CD14-positive monocyte (primary cell): Measurements from ENCODE around the gene CASR. TPM values are rescaled to one million over a fixed set of nuclear protein-coding genes. Genes with fewer than 3 reads are reported as not detected.
A peak's percentile ranks its signal among the peaks of the same experiment; 100 is the strongest.

Experiments used
- DNase-seq, 3 donors: peaks; one replicate each; pipeline ENCODE4 v3.0.0-alpha.2; 2011 to 2022
- H2AFZ ChIP-seq: 2 replicates; pipeline ENCODE4 v1.6.0; 2012; ENCODE audit warnings: mild to moderate bottlenecking, low read depth, low read length, inconsistent platforms; ENCODE audit not compliant: insufficient read depth, poor library complexity, severe bottlenecking
- H3K27ac ChIP-seq, 2 donors: 1 replicate in 1 of 2; 2 replicates in 1 of 2; pipeline ENCODE4 v1.5.1; 2012 to 2013; ENCODE audit warnings: low read length in 2 of 2, control low read depth in 1 of 2, inconsistent platforms in 1 of 2, low read depth in 1 of 2, mild to moderate bottlenecking in 1 of 2
- H3K27me3 ChIP-seq, 2 donors: one replicate each; pipeline versions ENCODE4 v1.6.0 to v1.6.1; 2011 to 2013; ENCODE audit warnings: low read length in 2 of 2; ENCODE audit not compliant: control insufficient read depth in 2 of 2, insufficient read depth in 2 of 2
- H3K36me3 ChIP-seq, 2 donors: replicated peaks in 1 of 2; 1 replicate in 1 of 2; 2 replicates in 1 of 2; pipeline versions ENCODE4 v1.5.1 to v1.6.1; 2012 to 2013; ENCODE audit warnings: low read length in 2 of 2, control low read depth in 1 of 2, inconsistent platforms in 1 of 2, mild to moderate bottlenecking in 1 of 2; ENCODE audit not compliant: insufficient read depth in 2 of 2, control insufficient read depth in 1 of 2
- H3K4me1 ChIP-seq, 2 donors: 1 replicate in 1 of 2; 2 replicates in 1 of 2; pipeline versions ENCODE4 v1.5.1 to v1.6.1; 2012 to 2013; ENCODE audit warnings: low read length in 2 of 2, control low read depth in 1 of 2, inconsistent platforms in 1 of 2, mild to moderate bottlenecking in 1 of 2, moderate library complexity in 1 of 2; ENCODE audit not compliant: insufficient read depth in 2 of 2, control insufficient read depth in 1 of 2
- H3K4me2 ChIP-seq: replicated peaks from 2 replicates; pipeline ENCODE3; 2012; ENCODE audit warnings: low read length, moderate library complexity, mild to moderate bottlenecking; ENCODE audit not compliant: poor library complexity, severe bottlenecking; ENCODE audit errors: extremely low read depth
- H3K4me3 ChIP-seq, 3 experiments: fragments of 200-600 bp in 1 of 3; sonication (generic) in 1 of 3; replicated peaks in 1 of 3; 1 replicate in 2 of 3; 2 replicates in 1 of 3; pipeline ENCODE4 v1.5.1; 2011 to 2013; ENCODE audit warnings: low read length in 3 of 3, mild to moderate bottlenecking in 3 of 3, control low read depth in 2 of 3, low read depth in 2 of 3, inconsistent platforms in 1 of 3, moderate library complexity in 1 of 3
- H3K79me2 ChIP-seq: 2 replicates; pipeline ENCODE4 v1.6.0; 2012; ENCODE audit warnings: mild to moderate bottlenecking, control low read depth, inconsistent platforms, low read length, moderate library complexity; ENCODE audit not compliant: insufficient read depth
- H3K9ac ChIP-seq: 2 replicates; pipeline ENCODE4 v1.6.0; 2017; ENCODE audit warnings: low read length, mild to moderate bottlenecking; ENCODE audit not compliant: insufficient read depth, poor library complexity, severe bottlenecking
- H3K9me3 ChIP-seq, 2 donors: replicated peaks in 1 of 2; 1 replicate in 1 of 2; 2 replicates in 1 of 2; pipeline versions ENCODE4 v1.5.1 to v1.6.1; 2012 to 2013; ENCODE audit warnings: low read length in 2 of 2, control low read depth in 1 of 2; ENCODE audit not compliant: control insufficient read depth in 1 of 2, insufficient read depth in 1 of 2
- H4K20me1 ChIP-seq: 2 replicates; pipeline ENCODE4 v1.6.0; 2012; ENCODE audit warnings: mild to moderate bottlenecking, low read length, control low read depth, moderate library complexity; ENCODE audit not compliant: insufficient read depth
- H3K27ac Mint-ChIP-seq, 7 donors: one replicate each; pipeline ENCODE4 v1.8.0; 2020; ENCODE audit warnings: mild to moderate bottlenecking in 7 of 7, mixed read lengths in 7 of 7, moderate library complexity in 6 of 7, inconsistent platforms in 2 of 7
- H3K27me3 Mint-ChIP-seq, 3 donors: one replicate each; pipeline ENCODE4 v1.8.0; 2021 to 2022; ENCODE audit warnings: low read depth in 3 of 3, mild to moderate bottlenecking in 3 of 3, mixed read lengths in 3 of 3, moderate library complexity in 3 of 3, inconsistent platforms in 1 of 3
- H3K36me3 Mint-ChIP-seq, 2 donors: one replicate each; pipeline ENCODE4 v1.8.0; 2020; ENCODE audit warnings: mixed read lengths in 2 of 2, inconsistent platforms in 1 of 2, mild to moderate bottlenecking in 1 of 2
- H3K4me1 Mint-ChIP-seq: one replicate; pipeline ENCODE4 v1.8.0; 2020; ENCODE audit warnings: mild to moderate bottlenecking, mixed read lengths
- H3K4me3 Mint-ChIP-seq, 2 donors: one replicate each; pipeline ENCODE4 v1.8.0; 2020; ENCODE audit warnings: mild to moderate bottlenecking in 2 of 2, mixed read lengths in 2 of 2, moderate library complexity in 1 of 2
- H3K9me3 Mint-ChIP-seq, 7 donors: one replicate each; pipeline ENCODE4 v1.8.0; 2020 to 2022; ENCODE audit warnings: mixed read lengths in 7 of 7, mild to moderate bottlenecking in 6 of 7, moderate library complexity in 6 of 7, inconsistent platforms in 2 of 7
- CTCF ChIP-seq: fragments of 200-600 bp; IDR thresholded peaks from one replicate; pipeline ENCODE4 v1.8.0; 2022; ENCODE audit warnings: antibody characterized with exemption, mild to moderate bottlenecking
- WGBS: methylation state at CpG from one replicate; pipeline ENCODE4 v1.1.5; 2013; ENCODE audit warnings: missing lambda C conversion rate; ENCODE audit not compliant: insufficient coverage; 5-methylcytosine and 5-hydroxymethylcytosine counted together
- intact Hi-C, 2 donors: fragments of 100-400 bp; cut with micrococcal nuclease; formaldehyde crosslinking; loops; one replicate each; pipeline versions ENCODE4 v1.15.0 to v1.15.1; 2023
- polyA plus RNA-seq, 3 donors: library from polyadenylated mRNA; depleted of rRNA in 1 of 3; unstranded in 2 of 3; stranded (reverse) in 1 of 3; fragments of 300-500 nt in 2 of 3; fragments of >200 nt in 1 of 3; fragmentation: Illumina TruSeq in 2 of 3; gene quantifications; 1 replicate in 2 of 3; 2 replicates in 1 of 3; pipeline ENCODE4 v1.2.3, GENCODE V29; 2012 to 2021

The CASR gene
- polyA plus RNA-seq, 3 donors: 0.01 TPM; not detected in 2

GRCh38 chr3:122301063-122301462 is 117.6 kb downstream of the CASR start:
- no peaks in the 10 kb centered on the region for H3K9me3 ChIP-seq
- peaks cover 9 to 35% of the 10 kb centered on the region in 2 donors for H3K4me1 ChIP-seq
- H3K27me3 ChIP-seq: no peaks in the 10 kb centered on the region
- no peak for TF ChIP-seq CTCF
- no peaks in the 10 kb centered on the region for H4K20me1 ChIP-seq
- no peak for DNase-seq
- peaks cover 21% of the 10 kb centered on the region for H3K4me1 Mint-ChIP-seq
- peak overlapping the region in 2 of 7 donors; percentile 42 to 61 for H3K27ac Mint-ChIP-seq
- no peak overlapping the region for H3K4me3 ChIP-seq
- no peaks in the 10 kb centered on the region for H3K36me3 Mint-ChIP-seq
- no peaks in the 10 kb centered on the region for H3K27me3 Mint-ChIP-seq
- H2AFZ ChIP-seq: peak overlapping the region; percentile 62
- no peaks in the 10 kb centered on the region for H3K36me3 ChIP-seq
- H3K4me2 ChIP-seq: no peak overlapping the region
- no peaks in the 10 kb centered on the region for H3K9me3 Mint-ChIP-seq
- no peaks in the 10 kb centered on the region for H3K79me2 ChIP-seq
- intact Hi-C loops: loop anchor here in 1 of 2 donors (10.0 kb wide), 1 partner anchor 196 kb away; no protein-coding TSS in a partner anchor
- no peak overlapping the region for H3K27ac ChIP-seq
- H3K9ac ChIP-seq: no peak overlapping the region
- no peak overlapping the region for H3K4me3 Mint-ChIP-seq

- no peaks in the 10 kb centered on the region for H3K9me3 ChIP-seq
- no peak overlapping the region for H3K9ac ChIP-seq
- WGBS: 41% methylated on average over 3 of the region's 3 CpGs
- Mint-ChIP-seq H3K27me3 (peaks cover 0 to 2% (median 0%) of the 10 kb centered on the region in 3 donors), H3K36me3 (no peaks in the 10 kb centered on the region), H3K4me3 (no peak overlapping the region), H3K4me1 (peaks cover 28% of the 10 kb centered on the region), H3K9me3 (no peaks in the 10 kb centered on the region), H3K27ac (no peak overlapping the region)
- no peak overlapping the region for H3K4me2 ChIP-seq
- H3K27ac ChIP-seq: no peak overlapping the region
- no peaks in the 10 kb centered on the region for H4K20me1 ChIP-seq
- peak overlapping the region; percentile 41 for H2AFZ ChIP-seq
- TF ChIP-seq CTCF: no peak
- no peaks in the 10 kb centered on the region for H3K79me2 ChIP-seq
- no peaks in the 10 kb centered on the region for H3K27me3 ChIP-seq
- DNase-seq: no peak
- H3K36me3 ChIP-seq: no peaks in the 10 kb centered on the region
- H3K4me3 ChIP-seq: no peak overlapping the region
- H3K4me1 ChIP-seq: peaks cover 12 to 29% of the 10 kb centered on the region in 2 donors
- intact Hi-C loops: loop anchor here in 1 of 2 donors (10.0 kb wide), 1 partner anchor 201 kb away; no protein-coding TSS in a partner anchor
Measured at GRCh38 chr3:122305818-122306621, 122.6 kb downstream of the CASR start.
